GM12878 (cell line): Measurements from ENCODE around the gene RALB. TPM values are rescaled to one million over a fixed set of nuclear protein-coding genes. Genes with fewer than 3 reads are reported as not detected.
A peak's percentile ranks its signal among the peaks of the same experiment; 100 is the strongest.

Experiments used
- CHD2 ChIP-seq: IDR thresholded peaks from 2 replicates; pipeline ENCODE4 v1.6.1; 2011; ENCODE audit warnings: low read depth, low read length, improper control_type of control experiment, borderline replicate concordance
- E2F8 ChIP-seq: fragments of 450-650 bp; IDR thresholded peaks from 2 replicates; pipeline ENCODE4 v1.6.1; 2018; ENCODE audit warnings: mild to moderate bottlenecking, low read depth, moderate library complexity; ENCODE audit not compliant: partially characterized antibody
- EGR1 ChIP-seq, 2 experiments: IDR thresholded peaks; 1 replicate in 1 of 2; 2 replicates in 1 of 2; pipeline ENCODE4 v1.6.1; 2011 to 2012; ENCODE audit warnings: low read depth in 2 of 2, low read length in 2 of 2, borderline replicate concordance in 1 of 2, mild to moderate bottlenecking in 1 of 2, moderate library complexity in 1 of 2
- ETV6 ChIP-seq, 2 experiments: fragments of 450-650 bp in 1 of 2; IDR thresholded peaks in 1 of 2; conservative IDR thresholded peaks in 1 of 2; 2 replicates each; pipeline ENCODE4 v1.6.1; 2014; ENCODE audit warnings: antibody characterized with exemption in 1 of 2, borderline replicate concordance in 1 of 2, low read depth in 1 of 2, mild to moderate bottlenecking in 1 of 2, moderate library complexity in 1 of 2
- EZH2 ChIP-seq: IDR thresholded peaks from 2 replicates; pipeline ENCODE4 v1.6.1; 2012; ENCODE audit warnings: low read depth, mild to moderate bottlenecking, control low read depth, inconsistent platforms, low read length, borderline replicate concordance; ENCODE audit not compliant: control insufficient read depth
- NBN ChIP-seq: fragments of 450-650 bp; IDR thresholded peaks from 2 replicates; pipeline ENCODE4 v1.6.1; 2016
- POLR2A ChIP-seq: IDR thresholded peaks from 2 replicates; pipeline ENCODE4 v1.6.1; 2011; ENCODE audit warnings: low read depth, mild to moderate bottlenecking, low read length
- RBBP5 ChIP-seq: fragments of 200-600 bp; sonication (generic); conservative IDR thresholded peaks from 2 replicates; pipeline ENCODE4 v1.6.1; 2016
- REST ChIP-seq: IDR thresholded peaks from 2 replicates; pipeline ENCODE4 v1.6.1; 2012; ENCODE audit warnings: mild to moderate bottlenecking, low read depth, low read length
- RFX5 ChIP-seq: IDR thresholded peaks from 2 replicates; pipeline ENCODE4 v1.6.1; 2011; ENCODE audit warnings: low read depth, low read length, improper control_type of control experiment
- SMAD1 ChIP-seq: fragments of 450-650 bp; IDR thresholded peaks from 2 replicates; pipeline ENCODE4 v1.6.1; 2018; ENCODE audit warnings: mild to moderate bottlenecking, low read depth; ENCODE audit not compliant: partially characterized antibody
- SMC3 ChIP-seq: IDR thresholded peaks from 2 replicates; pipeline ENCODE4 v1.6.1; 2011; ENCODE audit warnings: low read length, improper control_type of control experiment, borderline replicate concordance
- TAF1 ChIP-seq: IDR thresholded peaks from 2 replicates; pipeline ENCODE4 v1.6.1; 2011; ENCODE audit warnings: mild to moderate bottlenecking, low read depth, low read length, borderline replicate concordance
- ZBTB4 ChIP-seq: fragments of 450-650 bp; formaldehyde crosslinking; IDR thresholded peaks from 2 replicates; pipeline ENCODE4 v1.4.0; 2022; ENCODE audit warnings: mild to moderate bottlenecking, moderate library complexity
- ZNF24 ChIP-seq: fragments of 450-650 bp; IDR thresholded peaks from 2 replicates; pipeline ENCODE4 v1.6.1; 2017; ENCODE audit warnings: antibody characterized with exemption, mild to moderate bottlenecking
- polyA plus RNA-seq, 11 experiments: library from polyadenylated mRNA; depleted of rRNA in 4 of 11; unstranded in 6 of 11; stranded (reverse) in 5 of 11; fragments of >200 nt; fragmentation: Nextera tagmentation in 4 of 11; fragmentation: Illumina TruSeq in 1 of 11; extraction: Ambion mirVana in 4 of 11; extraction: Trizol in 1 of 11; gene quantifications; 1 replicate in 1 of 11; 2 replicates in 10 of 11; pipeline versions ENCODE4 v1.2.1 to v1.2.3, GENCODE V29; 2011 to 2016; ENCODE audit warnings: inconsistent platforms in 2 of 11, missing spikeins in 2 of 11, low read depth in 1 of 11
- total RNA-seq, 4 experiments: library from RNA; depleted of rRNA in 3 of 4; stranded (reverse); fragments of >200 nt in 3 of 4; fragmentation: Illumina TruSeq in 1 of 4; extraction: Trizol in 1 of 4; gene quantifications; 2 replicates each; pipeline versions ENCODE4 v1.2.1 to v1.2.3, GENCODE V29; 2013 to 2021

RALB gene
- total and polyA plus RNA-seq, 10 of the 15 experiments (the other 5 are each of a cell fraction or from before 2014, with no cell fraction given), result 8.3 to 54.0 (median 24.2) TPM

GRCh38 chr2:120223034-120223912, 29.4 kb upstream of the RALB start, which contains the start of gene TMEM185B (continued):
- TF ChIP-seq REST (no peak), ZBTB4 (CRISPR knock-in tag) (no peak), RFX5 (no peak), NBN (no peak), SMC3 (peak; percentile 29; the same call in 1 of the 2 replicates), CHD2 (0 out of 2 replicates have a peak, but pooled peaks have one; percentile 16), TAF1 (peak; percentile 56; the same call in 1 of the 2 replicates), ETV6 (conservative IDR thresholded peaks at IDR 0.05 in 1 of 2, IDR thresholded peaks at IDR 0.05 in 1 of 2; ENCODE audit: borderline replicate concordance in 1 of 2, low read depth in 1 of 2) (peak in 1 of 2 experiments; percentile 15; a peak in 1 of 4 replicates), E2F8 (no peak), SMAD1 (no peak), POLR2A (peak; percentile 94), EGR1 (IDR thresholded peaks at IDR 0.05; ENCODE audit: borderline replicate concordance in 1 of 2, low read depth in 2 of 2, low read length in 2 of 2) (peak in 1 of 2 experiments; percentile 91; a peak in 2 of 3 replicates), RBBP5 (peak; percentile 74; the same call in 1 of the 2 replicates), EZH2 (no peak), ZNF24 (peak; percentile 60)
